Measurements from ENCODE around the gene STX8.

GRCh38 chr17:9254841-9255240 is 320.8 kb downstream of the STX8 start:
- TF ChIP-seq POLR2A (IDR thresholded peaks at IDR 0.05; ENCODE audit: low read depth, low read length) = no peak
- no peak for TF ChIP-seq POLR2AphosphoS5 (IDR thresholded peaks at IDR 0.05; ENCODE audit: low read depth, low read length)

Data from GM12892 (cell line).